HEK293 (cell line): ENCODE data around the gene SMIM1.

Source experiments
- CTCF ChIA-PET: fragments of 350-600 bp; formaldehyde crosslinking; extraction: SDS; loops from one replicate; lab custom pipeline; 2021; ENCODE audit warnings: antibody characterized with exemption; lab: Yijun Ruan, JAX
- POLR2A ChIA-PET: fragments of 300-600 bp; formaldehyde crosslinking; extraction: SDS; loops from one replicate; lab custom pipeline; 2020; ENCODE audit warnings: antibody characterized with exemption, inconsistent platforms; lab: Yijun Ruan, JAX
- H3K27ac ChIP-seq: fragments of 200-500 bp; sonication (Bioruptor generic); 2 replicates; pipeline ENCODE4 v1.5.1; 2014; ENCODE audit warnings: low read depth, low read length, control low read depth, inconsistent platforms; ENCODE audit errors: extremely low read depth
- H3K36me3 ChIP-seq, 2 experiments: fragments of 200-500 bp in 1 of 2; sonication (Bioruptor generic) in 1 of 2; 1 replicate in 1 of 2; 2 replicates in 1 of 2; pipeline ENCODE4 v1.5.1; 2014 to 2017; ENCODE audit warnings: inconsistent platforms in 2 of 2, low read length in 2 of 2; ENCODE audit not compliant: control insufficient read depth in 2 of 2, insufficient read depth in 1 of 2
- H3K4me1 ChIP-seq: fragments of 200-500 bp; sonication (Bioruptor generic); 2 replicates; pipeline ENCODE4 v1.5.1; 2014; ENCODE audit warnings: mild to moderate bottlenecking, low read length, inconsistent platforms; ENCODE audit not compliant: control insufficient read depth, insufficient read depth
- H3K4me3 ChIP-seq: 2 replicates; pipeline ENCODE4 v1.5.1; 2011; ENCODE audit warnings: low read depth, mild to moderate bottlenecking, control low read depth, low read length, moderate library complexity
- H3K9me3 ChIP-seq: fragments of 200-500 bp; sonication (Bioruptor generic); 2 replicates; pipeline ENCODE4 v1.5.1; 2014; ENCODE audit warnings: low read depth, low read length, inconsistent platforms; ENCODE audit not compliant: control insufficient read depth, insufficient read depth
- EGR2 ChIP-seq: fragments of 450-650 bp; formaldehyde crosslinking; IDR thresholded peaks from 2 replicates; pipeline ENCODE4 v1.5.1; 2016; ENCODE audit warnings: low read depth, missing biosample characterization, missing genetic modification characterization
- GFI1B ChIP-seq: fragments of 450-650 bp; formaldehyde crosslinking; IDR thresholded peaks from 2 replicates; pipeline ENCODE4 v1.5.1; 2016; ENCODE audit warnings: missing biosample characterization, missing genetic modification characterization
- GLIS2 ChIP-seq: fragments of 450-650 bp; formaldehyde crosslinking; IDR thresholded peaks from 2 replicates; pipeline ENCODE4 v1.5.1; 2016; ENCODE audit warnings: missing biosample characterization, missing genetic modification characterization
- RBAK ChIP-seq: fragments of 450-650 bp; formaldehyde crosslinking; IDR thresholded peaks from 2 replicates; pipeline ENCODE4 v1.5.1; 2016; ENCODE audit warnings: missing biosample characterization, missing genetic modification characterization
- SCRT1 ChIP-seq: fragments of 450-650 bp; formaldehyde crosslinking; IDR thresholded peaks from 2 replicates; pipeline ENCODE4 v1.5.1; 2016; ENCODE audit warnings: missing biosample characterization, missing genetic modification characterization, borderline replicate concordance
- ZBTB20 ChIP-seq: fragments of 450-650 bp; formaldehyde crosslinking; IDR thresholded peaks from 2 replicates; pipeline ENCODE4 v1.5.1; 2016; ENCODE audit warnings: missing biosample characterization, missing genetic modification characterization
- ZBTB48 ChIP-seq: fragments of 450-650 bp; formaldehyde crosslinking; IDR thresholded peaks from 2 replicates; pipeline ENCODE4 v1.5.1; 2016; ENCODE audit warnings: missing biosample characterization, missing genetic modification characterization
- ZEB2 ChIP-seq: fragments of 450-650 bp; formaldehyde crosslinking; IDR thresholded peaks from 2 replicates; pipeline ENCODE4 v1.5.1; 2016; ENCODE audit warnings: missing biosample characterization, missing genetic modification characterization
- ZNF114 ChIP-seq: fragments of 450-650 bp; formaldehyde crosslinking; IDR thresholded peaks from 2 replicates; pipeline ENCODE4 v1.5.0; 2017; ENCODE audit warnings: missing biosample characterization, missing genetic modification characterization
- ZNF133 ChIP-seq: fragments of 450-650 bp; formaldehyde crosslinking; IDR thresholded peaks from 2 replicates; pipeline ENCODE4 v1.5.1; 2016; ENCODE audit warnings: missing biosample characterization, missing genetic modification characterization
- ZNF16 ChIP-seq: fragments of 450-650 bp; formaldehyde crosslinking; IDR thresholded peaks from 2 replicates; pipeline ENCODE4 v1.5.1; 2016; ENCODE audit warnings: low read depth, missing biosample characterization, missing genetic modification characterization
- ZNF23 ChIP-seq: fragments of 450-650 bp; formaldehyde crosslinking; IDR thresholded peaks from 2 replicates; pipeline ENCODE4 v1.5.1; 2016; ENCODE audit warnings: missing biosample characterization, missing genetic modification characterization, borderline replicate concordance
- ZNF292 ChIP-seq: fragments of 450-650 bp; formaldehyde crosslinking; IDR thresholded peaks from 2 replicates; pipeline ENCODE4 v1.5.1; 2016; ENCODE audit warnings: low read depth, missing biosample characterization, missing genetic modification characterization, borderline replicate concordance
- ZNF335 ChIP-seq: fragments of 450-650 bp; formaldehyde crosslinking; conservative IDR thresholded peaks from 2 replicates; pipeline ENCODE4 v1.5.1; 2016; ENCODE audit warnings: missing biosample characterization, missing genetic modification characterization
- ZNF571 ChIP-seq: fragments of 450-650 bp; formaldehyde crosslinking; IDR thresholded peaks from 2 replicates; pipeline ENCODE4 v1.5.0; 2017; ENCODE audit warnings: missing biosample characterization, missing genetic modification characterization
- ZNF626 ChIP-seq: fragments of 450-650 bp; sonication (Bioruptor Pico); formaldehyde crosslinking; IDR thresholded peaks from 2 replicates; pipeline ENCODE4 v1.5.1; 2018; ENCODE audit warnings: missing biosample characterization, missing genetic modification characterization, inconsistent platforms
- ZNF629 ChIP-seq: fragments of 450-650 bp; formaldehyde crosslinking; IDR thresholded peaks from 2 replicates; pipeline ENCODE4 v1.5.1; 2017; ENCODE audit warnings: missing biosample characterization, missing genetic modification characterization
- ZNF776 ChIP-seq: fragments of 450-650 bp; formaldehyde crosslinking; IDR thresholded peaks from 2 replicates; pipeline ENCODE4 v1.5.0; 2017; ENCODE audit warnings: missing biosample characterization, missing genetic modification characterization, borderline replicate concordance
- TF ChIP-seq, protein P1 (sequence below): fragments of 450-650 bp; formaldehyde crosslinking; IDR thresholded peaks from 2 replicates; pipeline ENCODE4 v1.5.1; 2016; ENCODE audit warnings: missing biosample characterization, missing genetic modification characterization, borderline replicate concordance
- TF ChIP-seq, protein P2 (sequence below): IDR thresholded peaks from 2 replicates; pipeline ENCODE4 v1.6.1; 2011; ENCODE audit warnings: mild to moderate bottlenecking, low read depth, low read length, borderline replicate concordance
- TF ChIP-seq, protein P3 (sequence below): fragments of 450-650 bp; formaldehyde crosslinking; optimal IDR thresholded peaks from 2 replicates; pipeline ENCODE3; 2016; ENCODE audit warnings: missing biosample characterization, mild to moderate bottlenecking, missing genetic modification characterization
- TF ChIP-seq, protein P4 (sequence below): fragments of 450-650 bp; formaldehyde crosslinking; IDR thresholded peaks from 2 replicates; pipeline ENCODE4 v1.5.1; 2016; ENCODE audit warnings: missing biosample characterization, missing genetic modification characterization
- TF ChIP-seq, protein P5 (sequence below): fragments of 450-650 bp; formaldehyde crosslinking; IDR thresholded peaks from 2 replicates; pipeline ENCODE4 v1.5.1; 2017; ENCODE audit warnings: missing biosample characterization, missing genetic modification characterization
- TF ChIP-seq, protein P6 (sequence below): fragments of 450-650 bp; formaldehyde crosslinking; IDR thresholded peaks from 2 replicates; pipeline ENCODE4 v1.5.1; 2016; ENCODE audit warnings: missing biosample characterization, missing genetic modification characterization

Gene SMIM1

DNA sequence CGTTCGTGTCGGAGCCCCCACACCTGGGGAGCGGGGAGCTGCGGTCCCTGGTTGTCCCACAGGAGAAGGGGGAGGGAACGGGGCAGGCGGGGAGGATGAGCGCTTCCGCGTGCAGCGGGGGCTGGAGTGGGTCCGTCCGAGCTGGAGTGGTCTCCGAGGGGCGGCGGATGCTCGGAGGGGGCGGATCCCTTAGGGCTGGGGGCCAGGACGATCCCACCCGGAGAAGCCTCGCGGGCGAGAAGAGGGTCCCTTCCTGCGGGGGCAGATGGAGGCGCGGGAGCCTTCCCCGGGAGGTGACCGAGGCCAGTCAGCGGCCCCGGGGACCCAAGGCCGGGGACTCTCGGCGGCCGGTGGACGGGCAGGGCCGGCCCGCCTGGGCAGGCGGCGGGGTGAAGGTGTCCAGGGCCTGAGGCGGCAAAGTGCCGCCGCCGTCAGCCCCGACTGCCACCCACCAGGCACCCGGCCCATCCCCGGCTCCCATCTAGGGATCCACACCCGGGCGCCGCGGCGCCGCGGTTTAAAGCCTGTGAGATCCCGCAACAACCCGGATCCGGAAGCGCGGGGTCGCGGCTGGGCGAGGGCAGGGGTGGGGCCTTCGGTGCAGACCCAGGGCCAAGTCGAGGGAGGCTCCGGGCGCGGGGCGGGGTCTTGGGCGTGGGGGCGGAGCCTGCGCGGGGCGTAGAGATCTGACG is 25.6 kb upstream of the SMIM1 start (continued):
- TF ChIP-seq, protein P1, sequence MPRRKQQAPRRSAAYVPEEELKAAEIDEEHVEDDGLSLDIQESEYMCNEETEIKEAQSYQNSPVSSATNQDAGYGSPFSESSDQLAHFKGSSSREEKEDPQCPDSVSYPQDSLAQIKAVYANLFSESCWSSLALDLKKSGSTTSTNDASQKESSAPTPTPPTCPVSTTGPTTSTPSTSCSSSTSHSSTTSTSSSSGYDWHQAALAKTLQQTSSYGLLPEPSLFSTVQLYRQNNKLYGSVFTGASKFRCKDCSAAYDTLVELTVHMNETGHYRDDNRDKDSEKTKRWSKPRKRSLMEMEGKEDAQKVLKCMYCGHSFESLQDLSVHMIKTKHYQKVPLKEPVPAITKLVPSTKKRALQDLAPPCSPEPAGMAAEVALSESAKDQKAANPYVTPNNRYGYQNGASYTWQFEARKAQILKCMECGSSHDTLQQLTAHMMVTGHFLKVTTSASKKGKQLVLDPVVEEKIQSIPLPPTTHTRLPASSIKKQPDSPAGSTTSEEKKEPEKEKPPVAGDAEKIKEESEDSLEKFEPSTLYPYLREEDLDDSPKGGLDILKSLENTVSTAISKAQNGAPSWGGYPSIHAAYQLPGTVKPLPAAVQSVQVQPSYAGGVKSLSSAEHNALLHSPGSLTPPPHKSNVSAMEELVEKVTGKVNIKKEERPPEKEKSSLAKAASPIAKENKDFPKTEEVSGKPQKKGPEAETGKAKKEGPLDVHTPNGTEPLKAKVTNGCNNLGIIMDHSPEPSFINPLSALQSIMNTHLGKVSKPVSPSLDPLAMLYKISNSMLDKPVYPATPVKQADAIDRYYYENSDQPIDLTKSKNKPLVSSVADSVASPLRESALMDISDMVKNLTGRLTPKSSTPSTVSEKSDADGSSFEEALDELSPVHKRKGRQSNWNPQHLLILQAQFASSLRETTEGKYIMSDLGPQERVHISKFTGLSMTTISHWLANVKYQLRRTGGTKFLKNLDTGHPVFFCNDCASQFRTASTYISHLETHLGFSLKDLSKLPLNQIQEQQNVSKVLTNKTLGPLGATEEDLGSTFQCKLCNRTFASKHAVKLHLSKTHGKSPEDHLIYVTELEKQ (tag by site-specific recombination) = no peak
- TF ChIP-seq ZNF629 (tag by site-specific recombination) (0 out of 2 replicates have a peak, but pooled peaks have one; percentile 17), RBAK (tag by site-specific recombination) (no peak), GFI1B (tag by site-specific recombination) (no peak), ZNF114 (tag by site-specific recombination) (no peak), ZBTB48 (tag by site-specific recombination) (peak; percentile 72; the same call in 1 of the 2 replicates), EGR2 (tag by site-specific recombination) (0 out of 2 replicates have a peak, but pooled peaks have one; percentile 16), GLIS2 (tag by site-specific recombination) (peak; percentile 77; the same call in 1 of the 2 replicates)
- TF ChIP-seq, protein P2, sequence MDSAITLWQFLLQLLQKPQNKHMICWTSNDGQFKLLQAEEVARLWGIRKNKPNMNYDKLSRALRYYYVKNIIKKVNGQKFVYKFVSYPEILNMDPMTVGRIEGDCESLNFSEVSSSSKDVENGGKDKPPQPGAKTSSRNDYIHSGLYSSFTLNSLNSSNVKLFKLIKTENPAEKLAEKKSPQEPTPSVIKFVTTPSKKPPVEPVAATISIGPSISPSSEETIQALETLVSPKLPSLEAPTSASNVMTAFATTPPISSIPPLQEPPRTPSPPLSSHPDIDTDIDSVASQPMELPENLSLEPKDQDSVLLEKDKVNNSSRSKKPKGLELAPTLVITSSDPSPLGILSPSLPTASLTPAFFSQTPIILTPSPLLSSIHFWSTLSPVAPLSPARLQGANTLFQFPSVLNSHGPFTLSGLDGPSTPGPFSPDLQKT = peak; percentile 47; the same call in 1 of the 2 replicates
- TF ChIP-seq, protein P3, sequence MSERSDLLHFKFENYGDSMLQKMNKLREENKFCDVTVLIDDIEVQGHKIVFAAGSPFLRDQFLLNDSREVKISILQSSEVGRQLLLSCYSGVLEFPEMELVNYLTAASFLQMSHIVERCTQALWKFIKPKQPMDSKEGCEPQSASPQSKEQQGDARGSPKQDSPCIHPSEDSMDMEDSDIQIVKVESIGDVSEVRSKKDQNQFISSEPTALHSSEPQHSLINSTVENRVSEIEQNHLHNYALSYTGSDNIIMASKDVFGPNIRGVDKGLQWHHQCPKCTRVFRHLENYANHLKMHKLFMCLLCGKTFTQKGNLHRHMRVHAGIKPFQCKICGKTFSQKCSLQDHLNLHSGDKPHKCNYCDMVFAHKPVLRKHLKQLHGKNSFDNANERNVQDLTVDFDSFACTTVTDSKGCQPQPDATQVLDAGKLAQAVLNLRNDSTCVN (tag by site-specific recombination) = peak; percentile 59
- TF ChIP-seq, protein P4, sequence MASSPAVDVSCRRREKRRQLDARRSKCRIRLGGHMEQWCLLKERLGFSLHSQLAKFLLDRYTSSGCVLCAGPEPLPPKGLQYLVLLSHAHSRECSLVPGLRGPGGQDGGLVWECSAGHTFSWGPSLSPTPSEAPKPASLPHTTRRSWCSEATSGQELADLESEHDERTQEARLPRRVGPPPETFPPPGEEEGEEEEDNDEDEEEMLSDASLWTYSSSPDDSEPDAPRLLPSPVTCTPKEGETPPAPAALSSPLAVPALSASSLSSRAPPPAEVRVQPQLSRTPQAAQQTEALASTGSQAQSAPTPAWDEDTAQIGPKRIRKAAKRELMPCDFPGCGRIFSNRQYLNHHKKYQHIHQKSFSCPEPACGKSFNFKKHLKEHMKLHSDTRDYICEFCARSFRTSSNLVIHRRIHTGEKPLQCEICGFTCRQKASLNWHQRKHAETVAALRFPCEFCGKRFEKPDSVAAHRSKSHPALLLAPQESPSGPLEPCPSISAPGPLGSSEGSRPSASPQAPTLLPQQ (tag by site-specific recombination) = 0 out of 2 replicates have a peak, but pooled peaks have one; percentile 40

DNA sequence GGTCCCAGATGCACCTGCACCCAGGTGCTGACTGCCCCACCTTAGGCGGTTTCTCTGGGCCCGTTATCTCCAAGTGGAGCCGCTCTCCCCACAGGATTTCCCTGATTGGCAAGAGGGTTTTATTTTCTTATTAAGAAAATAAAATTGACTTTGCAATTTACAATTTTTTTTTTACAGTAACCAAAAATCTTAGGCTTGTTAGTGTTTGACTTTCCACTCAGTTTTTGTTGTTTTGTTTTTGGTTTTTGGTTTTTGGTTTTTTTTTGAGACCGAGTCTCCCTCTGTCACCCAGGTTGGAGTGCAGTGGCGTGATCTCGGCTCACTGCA is 25.1 kb upstream of the SMIM1 start:
- TF ChIP-seq GFI1B (tag by site-specific recombination) = no peak
- TF ChIP-seq ZNF335 (tag by site-specific recombination) = peak; percentile 47
- no peak for TF ChIP-seq ZNF571 (tag by site-specific recombination)
- no peak for TF ChIP-seq ZNF776 (tag by site-specific recombination)
- TF ChIP-seq ZBTB20 = no peak
- no peak for TF ChIP-seq ZNF292
- TF ChIP-seq, protein P5, sequence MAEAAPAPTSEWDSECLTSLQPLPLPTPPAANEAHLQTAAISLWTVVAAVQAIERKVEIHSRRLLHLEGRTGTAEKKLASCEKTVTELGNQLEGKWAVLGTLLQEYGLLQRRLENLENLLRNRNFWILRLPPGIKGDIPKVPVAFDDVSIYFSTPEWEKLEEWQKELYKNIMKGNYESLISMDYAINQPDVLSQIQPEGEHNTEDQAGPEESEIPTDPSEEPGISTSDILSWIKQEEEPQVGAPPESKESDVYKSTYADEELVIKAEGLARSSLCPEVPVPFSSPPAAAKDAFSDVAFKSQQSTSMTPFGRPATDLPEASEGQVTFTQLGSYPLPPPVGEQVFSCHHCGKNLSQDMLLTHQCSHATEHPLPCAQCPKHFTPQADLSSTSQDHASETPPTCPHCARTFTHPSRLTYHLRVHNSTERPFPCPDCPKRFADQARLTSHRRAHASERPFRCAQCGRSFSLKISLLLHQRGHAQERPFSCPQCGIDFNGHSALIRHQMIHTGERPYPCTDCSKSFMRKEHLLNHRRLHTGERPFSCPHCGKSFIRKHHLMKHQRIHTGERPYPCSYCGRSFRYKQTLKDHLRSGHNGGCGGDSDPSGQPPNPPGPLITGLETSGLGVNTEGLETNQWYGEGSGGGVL (tag by site-specific recombination) = no peak
- no peak for TF ChIP-seq ZNF133 (tag by site-specific recombination)
- TF ChIP-seq, protein P6, sequence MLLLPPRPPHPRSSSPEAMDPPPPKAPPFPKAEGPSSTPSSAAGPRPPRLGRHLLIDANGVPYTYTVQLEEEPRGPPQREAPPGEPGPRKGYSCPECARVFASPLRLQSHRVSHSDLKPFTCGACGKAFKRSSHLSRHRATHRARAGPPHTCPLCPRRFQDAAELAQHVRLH = no peak
- no peak for TF ChIP-seq ZNF626
- TF ChIP-seq ZEB2 (tag by site-specific recombination) = peak; percentile 72
- TF ChIP-seq SCRT1 = no peak
- no peak for TF ChIP-seq ZNF16 (tag by site-specific recombination)
- no peak for TF ChIP-seq ZNF23 (tag by site-specific recombination)

More for the DNA sequence above, 25.1 kb upstream of the SMIM1 start:
- no peaks in the 10 kb centered on the region for H3K9me3 ChIP-seq
- no peaks in the 10 kb centered on the region for H3K4me1 ChIP-seq
- ChIA-PET POLR2A (no interaction called here), CTCF (no interaction called here)
- peak overlapping the region; percentile 83 for H3K4me3 ChIP-seq
- H3K27ac ChIP-seq = no peak overlapping the region
- peaks cover 7 to 34% of the 10 kb centered on the region in 2 experiments; a peak in 2 of 3 replicates for H3K36me3 ChIP-seq
